Keratinocyte (primary cell): Measurements from ENCODE around the gene NCK2. TPM values are rescaled to one million over a fixed set of nuclear protein-coding genes. Genes with fewer than 3 reads are reported as not detected.

ENCODE experiments used
- DNase-seq: peaks from one replicate; pipeline ENCODE4 v3.0.0-alpha.2; 2011; ENCODE audit warnings: low read depth, missing footprints, low spot score
- FAIRE-seq: peaks from 2 replicates; lab custom pipeline; 2011; peaks lifted over from hg19 to GRCh38; lab: Jason Lieb, UNC
- H2AFZ ChIP-seq: 2 replicates; pipeline ENCODE4 v1.6.0; 2012; ENCODE audit warnings: low read length, control low read depth, inconsistent platforms; ENCODE audit not compliant: control insufficient read depth
- H3K27ac ChIP-seq: 2 replicates; pipeline ENCODE4 v1.5.1; 2011; ENCODE audit warnings: low read length; ENCODE audit not compliant: control insufficient read depth, insufficient read depth
- H3K27me3 ChIP-seq: 3 replicates; pipeline ENCODE4 v1.6.0; 2011; ENCODE audit warnings: low read length; ENCODE audit not compliant: control insufficient read depth, insufficient read depth; ENCODE audit errors: extremely low read depth
- H3K36me3 ChIP-seq, 2 experiments: 2 replicates in 1 of 2; 3 replicates in 1 of 2; pipeline ENCODE4 v1.5.1; 2011; ENCODE audit warnings: low read length in 2 of 2, mild to moderate bottlenecking in 1 of 2; ENCODE audit not compliant: control insufficient read depth in 2 of 2, insufficient read depth in 2 of 2; ENCODE audit errors: extremely low read depth in 1 of 2
- H3K4me1 ChIP-seq: 3 replicates; pipeline ENCODE4 v1.5.1; 2011; ENCODE audit warnings: low read length; ENCODE audit not compliant: control insufficient read depth, insufficient read depth; ENCODE audit errors: extremely low read depth
- H3K4me2 ChIP-seq: 3 replicates; pipeline ENCODE4 v1.6.0; 2011; ENCODE audit warnings: low read depth, low read length; ENCODE audit not compliant: control insufficient read depth, insufficient read depth; ENCODE audit errors: extremely low read depth
- H3K4me3 ChIP-seq, 3 experiments: fragments of 200-600 bp in 1 of 3; sonication (generic) in 1 of 3; 2 replicates in 2 of 3; 3 replicates in 1 of 3; pipeline ENCODE4 v1.5.1; 2011 to 2016; ENCODE audit warnings: low read length in 3 of 3, mild to moderate bottlenecking in 3 of 3, control low read depth in 2 of 3, inconsistent platforms in 1 of 3, low read depth in 1 of 3, mixed read lengths in 1 of 3, mixed run types in 1 of 3, moderate library complexity in 1 of 3; ENCODE audit not compliant: control insufficient read depth in 2 of 3, insufficient read depth in 2 of 3; ENCODE audit errors: extremely low read depth in 1 of 3
- H3K79me2 ChIP-seq: 2 replicates; pipeline ENCODE4 v1.6.0; 2012; ENCODE audit warnings: low read length; ENCODE audit not compliant: control insufficient read depth, insufficient read depth
- H3K9ac ChIP-seq: 3 replicates; pipeline ENCODE4 v1.6.0; 2011; ENCODE audit warnings: low read length; ENCODE audit not compliant: control insufficient read depth, insufficient read depth; ENCODE audit errors: extremely low read depth
- H3K9me1 ChIP-seq: 3 replicates; pipeline ENCODE4 v1.6.0; 2011; ENCODE audit warnings: low read length; ENCODE audit not compliant: control insufficient read depth, insufficient read depth; ENCODE audit errors: extremely low read depth
- H3K9me3 ChIP-seq: 2 replicates; pipeline ENCODE4 v1.5.1; 2012; ENCODE audit warnings: low read depth, low read length; ENCODE audit not compliant: control insufficient read depth
- H4K20me1 ChIP-seq: 3 replicates; pipeline ENCODE4 v1.6.0; 2011; ENCODE audit warnings: low read length; ENCODE audit not compliant: control insufficient read depth, insufficient read depth; ENCODE audit errors: extremely low read depth
- CTCF ChIP-seq, 3 experiments: IDR thresholded peaks in 1 of 3; conservative IDR thresholded peaks in 1 of 3; optimal IDR thresholded peaks in 1 of 3; 2 replicates in 2 of 3; 3 replicates in 1 of 3; pipeline versions ENCODE3 to v1.5.1; 2011; ENCODE audit warnings: low read length in 3 of 3, mild to moderate bottlenecking in 3 of 3, moderate library complexity in 2 of 3, control low read depth in 1 of 3, inconsistent platforms in 1 of 3; ENCODE audit not compliant: insufficient read depth in 2 of 3; ENCODE audit errors: extremely low read depth in 1 of 3
- EZH2 ChIP-seq: IDR thresholded peaks from one replicate; pipeline ENCODE4 v1.6.1; 2012; ENCODE audit warnings: inconsistent platforms, mild to moderate bottlenecking, low read length, moderate library complexity
- dilution Hi-C: fragments of 300-500 bp; cut with MboI; formaldehyde crosslinking; loops from one replicate; pipeline ENCODE4 v1.7.0; 2020; ENCODE audit warnings: low sequenced_read_pairs; ENCODE audit not compliant: extremely low pct_ligation_motif_present
- polyA plus RNA-seq, 5 experiments: library from polyadenylated mRNA; depleted of rRNA in 3 of 5; stranded (reverse) in 3 of 5; stranded (forward) in 1 of 5; unstranded in 1 of 5; fragments of >200 nt; gene quantifications; 1 replicate in 1 of 5; 2 replicates in 3 of 5; 3 replicates in 1 of 5; pipeline versions ENCODE4 v1.2.1 to v1.2.3, GENCODE V29; 2011 to 2012; ENCODE audit warnings: missing spikeins in 2 of 5, low read depth in 1 of 5, low replicate concordance in 1 of 5

The NCK2 gene
- polyA plus RNA-seq, 1 donor (not counting 4 experiments of a cell fraction or from before 2014, with no cell fraction given), result 31.4 TPM

DNA sequence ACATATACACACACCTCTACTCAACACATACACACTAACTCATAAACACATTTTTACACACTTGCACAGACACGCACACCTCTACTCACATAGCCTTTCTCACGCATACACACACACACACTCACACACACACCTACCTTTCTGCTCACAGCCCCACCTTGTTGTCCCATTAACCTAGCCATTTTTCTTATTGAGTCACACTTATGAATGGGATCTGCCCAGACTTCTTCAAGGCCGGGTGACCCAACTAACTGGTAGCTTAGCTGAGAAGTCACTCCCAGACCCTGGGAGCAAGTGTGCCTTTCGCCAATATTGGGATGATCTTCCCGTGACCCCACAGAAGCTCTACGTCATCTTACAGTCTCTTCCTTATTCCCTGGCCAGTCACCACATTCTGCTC, 192.2 kb downstream of the NCK2 start:
- Histone ChIP-seq H3K9ac (no peak overlapping the region), H3K9me1 (no peaks in the 10 kb centered on the region), H3K4me3 (no peak overlapping the region), H3K4me1 (no peaks in the 10 kb centered on the region), H2AFZ (no peak overlapping the region), H4K20me1 (no peaks in the 10 kb centered on the region), H3K27me3 (no peaks in the 10 kb centered on the region), H3K9me3 (no peaks in the 10 kb centered on the region), H3K4me2 (no peak overlapping the region), H3K27ac (no peak overlapping the region), H3K36me3 (no peaks in the 10 kb centered on the region), H3K79me2 (no peaks in the 10 kb centered on the region)
- TF ChIP-seq EZH2 (no peak), CTCF (optimal IDR thresholded peaks at IDR 0.05 in 1 of 3, IDR thresholded peaks at IDR 0.05 in 1 of 3, conservative IDR thresholded peaks at IDR 0.05 in 1 of 3; ENCODE audit: extremely low read depth in 1 of 3, insufficient read depth in 2 of 3, low read length in 3 of 3) (no peak)
- dilution Hi-C loops, result no loop called here
- no peak for DNase-seq
- FAIRE-seq, result no peak

DNA sequence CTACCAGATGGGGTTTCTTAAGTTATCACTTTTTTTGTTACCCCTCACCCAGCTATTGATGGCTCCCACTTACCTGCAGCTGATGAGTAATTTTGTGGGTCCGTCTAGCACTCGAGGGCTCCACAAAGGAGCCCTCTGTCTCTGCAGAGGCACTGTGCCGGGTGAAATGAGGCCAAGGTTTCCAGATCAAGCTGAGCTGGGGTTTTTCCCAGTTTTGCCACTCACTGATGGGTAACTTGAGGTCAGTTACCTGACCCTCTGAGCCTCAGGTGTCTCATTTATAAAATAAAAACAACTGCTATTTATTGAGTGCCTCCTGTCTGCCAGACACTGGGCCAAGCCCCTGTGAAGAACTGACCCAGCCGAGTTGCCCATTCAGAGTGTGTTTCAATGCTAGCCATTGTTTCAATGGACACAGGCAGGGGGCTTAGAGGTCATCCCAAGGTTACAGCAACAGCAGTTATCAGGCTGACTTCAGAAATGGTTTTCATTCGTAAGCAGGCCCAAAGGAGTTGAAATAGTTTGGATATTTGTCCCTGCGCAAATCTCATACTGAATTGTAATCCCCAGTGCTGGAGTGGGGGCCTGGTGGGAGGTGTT, 192.9 kb downstream of the NCK2 start:
- H2AFZ ChIP-seq, result no peak overlapping the region
- no peak overlapping the region for H3K4me2 ChIP-seq
- H4K20me1 ChIP-seq, result no peaks in the 10 kb centered on the region
- H3K27ac ChIP-seq, result no peak overlapping the region
- no peak overlapping the region for H3K4me3 ChIP-seq
- no peaks in the 10 kb centered on the region for H3K4me1 ChIP-seq
- H3K9me3 ChIP-seq, result no peaks in the 10 kb centered on the region
- dilution Hi-C loops, result no loop called here
- no peak overlapping the region for H3K9ac ChIP-seq
- DNase-seq (no peak), FAIRE-seq (no peak)
- no peaks in the 10 kb centered on the region for H3K36me3 ChIP-seq
- no peaks in the 10 kb centered on the region for H3K9me1 ChIP-seq
- no peak for TF ChIP-seq CTCF (optimal IDR thresholded peaks at IDR 0.05 in 1 of 3, IDR thresholded peaks at IDR 0.05 in 1 of 3, conservative IDR thresholded peaks at IDR 0.05 in 1 of 3; ENCODE audit: extremely low read depth in 1 of 3, insufficient read depth in 2 of 3, low read length in 3 of 3)
- TF ChIP-seq EZH2, result no peak
- no peaks in the 10 kb centered on the region for H3K79me2 ChIP-seq
- H3K27me3 ChIP-seq, result no peaks in the 10 kb centered on the region
